ENCODE results near the gene HPS1.

The HPS1 gene

DNA sequence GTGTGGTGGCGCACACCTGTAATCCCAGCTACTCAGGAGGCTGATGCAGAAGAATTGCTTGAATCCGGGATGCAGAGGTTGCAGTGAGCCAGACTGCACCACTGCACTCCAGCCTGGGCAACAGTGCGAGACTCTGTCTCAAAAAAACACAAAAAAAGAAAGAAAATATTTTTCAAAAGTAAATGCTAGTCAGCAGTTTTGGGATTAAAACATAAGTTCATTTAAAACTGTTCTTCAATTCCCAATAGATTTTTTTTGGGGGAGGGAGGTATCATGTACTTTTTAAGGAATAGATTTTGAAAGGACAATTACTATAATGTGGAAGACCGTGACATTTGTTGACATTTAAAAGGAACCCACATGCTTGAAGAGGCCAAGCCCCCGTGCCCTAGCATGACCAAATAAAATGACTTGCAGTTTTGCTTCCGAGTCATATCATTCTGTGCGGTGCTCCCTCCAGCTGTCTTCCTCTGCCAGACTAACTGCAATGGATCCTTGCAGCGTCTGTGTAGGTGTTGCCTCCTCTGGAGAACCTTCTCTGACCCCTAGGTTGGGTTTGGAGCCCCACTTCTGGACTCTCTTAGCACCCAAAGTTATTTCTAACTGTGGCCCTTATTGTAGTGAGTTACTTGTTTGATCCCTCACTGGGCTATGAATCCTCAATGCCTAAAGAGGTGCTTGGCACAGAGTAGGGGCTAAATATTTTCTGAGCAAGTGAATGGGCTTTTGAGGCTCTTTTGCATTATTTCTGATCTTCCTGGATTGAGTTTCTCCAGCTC lies 17.4 kb upstream of the HPS1 start:
- no peak for TF ChIP-seq ZFX (IDR thresholded peaks at IDR 0.05)
- TF ChIP-seq, protein P1, sequence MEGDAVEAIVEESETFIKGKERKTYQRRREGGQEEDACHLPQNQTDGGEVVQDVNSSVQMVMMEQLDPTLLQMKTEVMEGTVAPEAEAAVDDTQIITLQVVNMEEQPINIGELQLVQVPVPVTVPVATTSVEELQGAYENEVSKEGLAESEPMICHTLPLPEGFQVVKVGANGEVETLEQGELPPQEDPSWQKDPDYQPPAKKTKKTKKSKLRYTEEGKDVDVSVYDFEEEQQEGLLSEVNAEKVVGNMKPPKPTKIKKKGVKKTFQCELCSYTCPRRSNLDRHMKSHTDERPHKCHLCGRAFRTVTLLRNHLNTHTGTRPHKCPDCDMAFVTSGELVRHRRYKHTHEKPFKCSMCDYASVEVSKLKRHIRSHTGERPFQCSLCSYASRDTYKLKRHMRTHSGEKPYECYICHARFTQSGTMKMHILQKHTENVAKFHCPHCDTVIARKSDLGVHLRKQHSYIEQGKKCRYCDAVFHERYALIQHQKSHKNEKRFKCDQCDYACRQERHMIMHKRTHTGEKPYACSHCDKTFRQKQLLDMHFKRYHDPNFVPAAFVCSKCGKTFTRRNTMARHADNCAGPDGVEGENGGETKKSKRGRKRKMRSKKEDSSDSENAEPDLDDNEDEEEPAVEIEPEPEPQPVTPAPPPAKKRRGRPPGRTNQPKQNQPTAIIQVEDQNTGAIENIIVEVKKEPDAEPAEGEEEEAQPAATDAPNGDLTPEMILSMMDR (conservative IDR thresholded peaks at IDR 0.05): no peak

DNA sequence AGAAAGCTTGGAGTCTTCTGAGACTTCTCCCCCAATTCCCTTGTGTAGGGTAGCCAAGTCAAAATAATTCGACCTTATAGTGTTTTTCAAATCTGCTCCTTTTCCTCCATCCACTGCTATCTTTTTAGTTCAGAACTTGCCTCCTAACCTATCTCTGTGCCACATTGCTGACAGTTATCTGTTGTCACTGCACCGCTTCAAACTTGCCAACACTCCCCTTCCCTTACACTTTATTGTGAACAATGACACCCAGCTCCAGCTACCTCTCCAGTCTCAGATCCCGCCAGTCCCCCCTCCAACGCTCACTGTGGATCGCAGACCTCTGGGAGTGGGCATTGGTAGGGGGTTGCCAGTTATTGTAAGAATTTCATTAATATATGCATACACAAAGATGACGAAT lies 16.3 kb upstream of the HPS1 start:
- TF ChIP-seq, protein P1 (conservative IDR thresholded peaks at IDR 0.05): no peak
- no peak for TF ChIP-seq ZFX (IDR thresholded peaks at IDR 0.05)
- no peak overlapping the region for H3K27ac ChIP-seq

More for the DNA sequence above, 17.4 kb upstream of the HPS1 start:
- no peak overlapping the region for H3K27ac ChIP-seq

DNA sequence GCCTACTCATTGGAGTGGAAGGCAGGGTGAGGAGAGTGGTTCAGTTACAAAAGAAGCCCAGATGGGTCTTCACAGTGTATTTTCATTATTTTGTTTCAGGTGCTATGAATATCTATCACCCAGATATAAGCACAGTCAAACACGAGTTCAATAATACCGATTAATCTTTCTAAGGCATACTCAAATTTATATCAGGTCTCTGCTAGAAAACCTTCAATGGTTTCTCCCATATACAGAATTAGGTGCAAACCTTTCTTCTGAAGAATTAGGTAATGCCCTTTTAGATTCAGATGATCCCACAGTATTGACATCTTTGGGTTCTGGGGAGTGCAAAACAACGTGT lies 14.7 kb upstream of the HPS1 start:
- TF ChIP-seq, protein P1 (conservative IDR thresholded peaks at IDR 0.05): no peak
- no peak for TF ChIP-seq ZFX (IDR thresholded peaks at IDR 0.05)
- no peak overlapping the region for H3K27ac ChIP-seq

DNA sequence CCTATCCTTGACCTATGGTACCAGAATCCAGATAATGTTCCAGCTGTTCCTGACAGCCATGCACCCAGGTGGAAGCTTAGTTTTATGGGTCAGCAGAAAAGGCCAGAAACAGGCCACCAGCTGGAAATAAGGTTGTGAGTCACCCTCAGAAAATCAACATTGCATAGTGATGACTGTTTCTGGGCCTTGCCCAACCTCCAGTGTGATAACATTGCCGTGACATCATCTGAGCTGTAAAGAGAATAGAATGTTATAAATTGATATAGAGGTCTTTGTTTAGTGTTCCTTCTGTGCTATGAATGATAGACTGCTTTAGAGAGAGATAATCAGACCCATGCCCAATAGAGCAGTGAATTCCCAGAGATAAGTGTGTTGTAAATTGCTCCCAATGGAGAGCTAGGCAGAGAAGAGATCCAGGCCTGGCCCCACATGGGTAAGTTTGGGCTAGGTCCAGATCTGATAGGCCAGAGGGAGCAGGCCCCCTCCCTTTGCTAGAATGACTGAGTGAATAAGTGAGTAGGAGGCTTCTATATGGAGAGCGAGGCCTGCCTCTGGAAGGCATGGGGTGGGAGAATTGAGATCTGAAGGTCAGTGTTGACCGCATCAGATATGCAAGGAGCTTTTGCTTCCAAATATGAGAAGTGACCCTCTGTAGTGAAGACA lies 14.2 kb upstream of the HPS1 start:
- TF ChIP-seq, protein P1 (conservative IDR thresholded peaks at IDR 0.05): no peak
- TF ChIP-seq ZFX (IDR thresholded peaks at IDR 0.05): no peak
- no peak overlapping the region for H3K27ac ChIP-seq

DNA sequence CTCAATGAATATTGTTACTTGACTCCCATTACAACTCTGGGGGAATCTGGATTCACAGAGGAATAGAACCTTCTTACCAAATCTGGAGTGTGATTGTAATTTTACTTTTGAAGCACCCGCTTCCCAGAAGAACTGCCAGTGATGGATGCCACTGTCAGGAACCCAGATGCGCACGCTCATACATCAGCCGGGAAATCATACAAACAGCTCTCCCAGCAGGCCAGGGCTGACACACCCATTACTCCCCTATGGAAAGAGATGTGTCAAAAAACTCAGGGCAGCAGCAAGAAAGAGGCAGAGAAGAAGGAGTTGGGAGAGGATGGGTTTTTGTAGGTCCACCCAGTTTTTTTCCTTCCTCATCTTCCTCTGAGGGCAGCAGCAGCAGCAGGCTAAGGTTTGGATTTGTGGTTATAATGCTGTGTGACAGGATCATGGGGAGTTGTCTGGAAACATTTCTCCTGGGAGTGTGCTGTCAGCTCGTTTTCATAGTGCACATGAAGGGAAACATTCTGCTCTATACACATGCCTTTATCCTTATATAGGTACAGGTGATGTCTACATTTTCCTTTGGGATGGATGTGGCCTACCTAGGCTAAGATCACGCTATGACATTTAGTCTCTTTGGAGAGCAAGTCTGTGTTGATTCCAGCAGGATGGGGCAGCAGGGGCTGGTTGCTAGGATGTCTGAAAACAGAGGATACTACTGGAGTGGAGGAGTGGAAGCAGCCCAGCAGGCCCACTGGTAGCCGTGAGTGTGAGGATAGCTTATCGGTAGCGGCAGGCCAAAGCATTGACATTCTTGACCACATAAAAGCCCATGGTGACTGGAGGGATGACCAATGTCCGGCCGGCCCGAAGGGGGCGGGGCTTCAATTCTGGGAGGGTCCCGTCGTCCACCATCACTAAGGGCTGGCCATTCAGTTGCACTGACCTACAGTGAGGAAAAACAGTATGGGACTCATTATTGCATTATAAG lies 12.4 kb upstream of the HPS1 start:
- H3K27ac ChIP-seq: no peak overlapping the region
- TF ChIP-seq, protein P1 (conservative IDR thresholded peaks at IDR 0.05): no peak
- no peak for TF ChIP-seq ZFX (IDR thresholded peaks at IDR 0.05)

DNA sequence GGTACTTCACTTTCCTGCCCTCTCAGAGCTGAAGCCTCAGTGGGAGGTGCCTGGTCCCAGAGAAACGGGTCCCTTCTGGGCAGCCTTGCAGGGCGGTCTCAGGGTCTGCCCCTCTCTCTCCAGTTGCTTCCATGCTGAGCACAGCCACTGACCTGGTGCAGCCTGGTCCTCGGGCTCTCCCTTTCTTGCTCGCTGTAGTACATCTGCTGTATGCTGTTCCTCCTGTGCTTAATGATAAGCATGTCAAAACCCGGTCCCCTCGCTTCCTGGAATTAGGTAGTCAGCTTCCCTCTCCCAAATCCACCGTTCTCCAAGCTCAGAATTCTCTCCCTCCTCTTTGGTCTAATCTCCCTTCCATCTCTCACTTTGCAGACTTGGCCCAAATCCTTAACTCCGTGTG lies 11.0 kb upstream of the HPS1 start:
- TF ChIP-seq, protein P1 (conservative IDR thresholded peaks at IDR 0.05): no peak
- TF ChIP-seq ZFX (IDR thresholded peaks at IDR 0.05): no peak

More for the DNA sequence above, 11.0 kb upstream of the HPS1 start:
- H3K27ac ChIP-seq: no peak overlapping the region

Data from C4-2B (cell line).